C4-2B (cell line): ENCODE measurements around the gene NRG2.

Experiments
- CTCF ChIP-seq: fragments of 450-650 bp; conservative IDR thresholded peaks from 2 replicates; pipeline ENCODE4 v1.5.1; 2017; ENCODE audit warnings: mild to moderate bottlenecking
- ZFX ChIP-seq: fragments of 450-650 bp; IDR thresholded peaks from 2 replicates; pipeline ENCODE4 v1.6.1; 2017

DNA sequence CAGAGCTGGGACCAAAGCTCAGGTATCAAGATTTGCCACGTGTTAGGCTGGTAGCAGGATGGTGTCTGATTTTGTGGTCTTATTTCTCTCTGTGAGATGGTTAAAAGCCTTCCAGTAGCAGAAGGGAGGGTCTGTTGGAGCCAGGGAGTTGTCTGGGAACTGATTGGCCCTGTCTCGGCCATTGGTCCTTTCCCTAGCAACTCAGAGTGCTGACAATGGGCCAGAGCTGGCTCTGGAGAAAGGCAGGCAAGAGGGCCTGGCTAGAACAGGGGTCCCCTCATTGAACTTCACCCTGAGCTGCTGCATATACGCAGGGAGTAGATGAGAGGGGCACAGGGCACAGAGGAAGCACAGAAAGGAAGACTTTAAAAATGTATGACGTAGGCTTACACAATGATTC, 154.7 kb downstream of the NRG2 start:
- TF ChIP-seq CTCF (no peak), ZFX (no peak)
